Measurements from ENCODE around the gene CLEC16A. TPM values are rescaled to one million over a fixed set of nuclear protein-coding genes. Genes with fewer than 3 reads are reported as not detected.
A peak's percentile ranks its signal among the peaks of the same experiment; 100 is the strongest.

The CLEC16A gene
- total and polyA plus RNA-seq, 9 of the 15 experiments (the other 6 are each of a cell fraction or from before 2014, with no cell fraction given): 1.00 to 22.3 (median 10.0) TPM

GRCh38 chr16:10944249-10945064 is at the start of gene CLEC16A (continued):
- TF ChIP-seq, protein P1, sequence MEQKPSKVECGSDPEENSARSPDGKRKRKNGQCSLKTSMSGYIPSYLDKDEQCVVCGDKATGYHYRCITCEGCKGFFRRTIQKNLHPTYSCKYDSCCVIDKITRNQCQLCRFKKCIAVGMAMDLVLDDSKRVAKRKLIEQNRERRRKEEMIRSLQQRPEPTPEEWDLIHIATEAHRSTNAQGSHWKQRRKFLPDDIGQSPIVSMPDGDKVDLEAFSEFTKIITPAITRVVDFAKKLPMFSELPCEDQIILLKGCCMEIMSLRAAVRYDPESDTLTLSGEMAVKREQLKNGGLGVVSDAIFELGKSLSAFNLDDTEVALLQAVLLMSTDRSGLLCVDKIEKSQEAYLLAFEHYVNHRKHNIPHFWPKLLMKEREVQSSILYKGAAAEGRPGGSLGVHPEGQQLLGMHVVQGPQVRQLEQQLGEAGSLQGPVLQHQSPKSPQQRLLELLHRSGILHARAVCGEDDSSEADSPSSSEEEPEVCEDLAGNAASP (IDR thresholded peaks at IDR 0.05): no peak
- TF ChIP-seq BRF1 (IDR thresholded peaks at IDR 0.05; ENCODE audit: borderline replicate concordance, extremely low read depth, insufficient read length) (no peak), KDM2B (CRISPR knock-in tag; IDR thresholded peaks at IDR 0.05) (no peak; the same call in 1 of the 2 replicates), THRB (CRISPR knock-in tag; conservative IDR thresholded peaks at IDR 0.05) (no peak), ZNF41 (CRISPR knock-in tag; conservative IDR thresholded peaks at IDR 0.05) (no peak), GATA2 (CRISPR knock-in tag; IDR thresholded peaks at IDR 0.05) (no peak), LCOR (CRISPR knock-in tag; IDR thresholded peaks at IDR 0.05) (no peak), ARID2 (IDR thresholded peaks at IDR 0.05) (no peak), NCOA6 (IDR thresholded peaks at IDR 0.05) (no peak), ZBTB17 (CRISPR knock-in tag; IDR thresholded peaks at IDR 0.05) (no peak), LARP7 (IDR thresholded peaks at IDR 0.05) (peak; percentile 19; the same call in 1 of the 2 replicates), PRMT5 (CRISPR knock-in tag; IDR thresholded peaks at IDR 0.05) (no peak), ZNF551 (CRISPR knock-in tag; IDR thresholded peaks at IDR 0.05) (no peak), ELF1 (tag; IDR thresholded peaks at IDR 0.05) (peak; percentile 84), STAT5B (CRISPR knock-in tag; IDR thresholded peaks at IDR 0.05) (no peak), ZNF175 (CRISPR knock-in tag; IDR thresholded peaks at IDR 0.05; ENCODE audit: low read depth) (peak; percentile 47; the same call in 1 of the 2 replicates), TAF9B (IDR thresholded peaks at IDR 0.05; ENCODE audit: partially characterized antibody) (no peak), HINFP (tag; conservative IDR thresholded peaks at IDR 0.05; ENCODE audit: low read depth) (no peak), POU5F1 (IDR thresholded peaks at IDR 0.05; ENCODE audit: borderline replicate concordance, low read depth, low read length, partially characterized antibody) (peak; percentile 91), ZBED1 (IDR thresholded peaks at IDR 0.05) (peak; percentile 47; the same call in 1 of the 2 replicates), ZNF174 (CRISPR knock-in tag; IDR thresholded peaks at IDR 0.05) (no peak)
- TF ChIP-seq, protein P2, sequence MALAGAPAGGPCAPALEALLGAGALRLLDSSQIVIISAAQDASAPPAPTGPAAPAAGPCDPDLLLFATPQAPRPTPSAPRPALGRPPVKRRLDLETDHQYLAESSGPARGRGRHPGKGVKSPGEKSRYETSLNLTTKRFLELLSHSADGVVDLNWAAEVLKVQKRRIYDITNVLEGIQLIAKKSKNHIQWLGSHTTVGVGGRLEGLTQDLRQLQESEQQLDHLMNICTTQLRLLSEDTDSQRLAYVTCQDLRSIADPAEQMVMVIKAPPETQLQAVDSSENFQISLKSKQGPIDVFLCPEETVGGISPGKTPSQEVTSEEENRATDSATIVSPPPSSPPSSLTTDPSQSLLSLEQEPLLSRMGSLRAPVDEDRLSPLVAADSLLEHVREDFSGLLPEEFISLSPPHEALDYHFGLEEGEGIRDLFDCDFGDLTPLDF (CRISPR knock-in tag; IDR thresholded peaks at IDR 0.05): peak; percentile 65; the same call in 1 of the 2 replicates
- TF ChIP-seq, protein P3, sequence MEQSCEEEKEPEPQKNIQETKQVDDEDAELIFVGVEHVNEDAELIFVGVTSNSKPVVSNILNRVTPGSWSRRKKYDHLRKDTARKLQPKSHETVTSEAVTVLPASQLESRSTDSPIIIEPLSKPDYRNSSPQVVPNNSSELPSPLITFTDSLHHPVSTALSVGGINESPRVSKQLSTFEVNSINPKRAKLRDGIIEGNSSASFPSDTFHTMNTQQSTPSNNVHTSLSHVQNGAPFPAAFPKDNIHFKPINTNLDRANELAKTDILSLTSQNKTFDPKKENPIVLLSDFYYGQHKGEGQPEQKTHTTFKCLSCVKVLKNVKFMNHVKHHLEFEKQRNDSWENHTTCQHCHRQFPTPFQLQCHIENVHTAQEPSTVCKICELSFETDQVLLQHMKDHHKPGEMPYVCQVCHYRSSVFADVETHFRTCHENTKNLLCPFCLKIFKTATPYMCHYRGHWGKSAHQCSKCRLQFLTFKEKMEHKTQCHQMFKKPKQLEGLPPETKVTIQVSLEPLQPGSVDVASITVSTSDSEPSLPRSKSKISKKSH (CRISPR knock-in tag; IDR thresholded peaks at IDR 0.05): no peak

Measured in K562 (cell line).